GM18861 (cell line): Measurements from ENCODE around the gene EXOC3.
"Not testable (repeated sequence)": the region's sequence is repeated elsewhere in the genome, so short reads cannot be mapped to it uniquely, and the experiment has no call there.

ENCODE experiments used
- ATAC-seq: cut with Tn5 transposase; IDR thresholded peaks from one replicate; pipeline ENCODE4 v1.9.1; 2021; ENCODE audit not compliant: unreplicated experiment

The EXOC3 gene

DNA sequence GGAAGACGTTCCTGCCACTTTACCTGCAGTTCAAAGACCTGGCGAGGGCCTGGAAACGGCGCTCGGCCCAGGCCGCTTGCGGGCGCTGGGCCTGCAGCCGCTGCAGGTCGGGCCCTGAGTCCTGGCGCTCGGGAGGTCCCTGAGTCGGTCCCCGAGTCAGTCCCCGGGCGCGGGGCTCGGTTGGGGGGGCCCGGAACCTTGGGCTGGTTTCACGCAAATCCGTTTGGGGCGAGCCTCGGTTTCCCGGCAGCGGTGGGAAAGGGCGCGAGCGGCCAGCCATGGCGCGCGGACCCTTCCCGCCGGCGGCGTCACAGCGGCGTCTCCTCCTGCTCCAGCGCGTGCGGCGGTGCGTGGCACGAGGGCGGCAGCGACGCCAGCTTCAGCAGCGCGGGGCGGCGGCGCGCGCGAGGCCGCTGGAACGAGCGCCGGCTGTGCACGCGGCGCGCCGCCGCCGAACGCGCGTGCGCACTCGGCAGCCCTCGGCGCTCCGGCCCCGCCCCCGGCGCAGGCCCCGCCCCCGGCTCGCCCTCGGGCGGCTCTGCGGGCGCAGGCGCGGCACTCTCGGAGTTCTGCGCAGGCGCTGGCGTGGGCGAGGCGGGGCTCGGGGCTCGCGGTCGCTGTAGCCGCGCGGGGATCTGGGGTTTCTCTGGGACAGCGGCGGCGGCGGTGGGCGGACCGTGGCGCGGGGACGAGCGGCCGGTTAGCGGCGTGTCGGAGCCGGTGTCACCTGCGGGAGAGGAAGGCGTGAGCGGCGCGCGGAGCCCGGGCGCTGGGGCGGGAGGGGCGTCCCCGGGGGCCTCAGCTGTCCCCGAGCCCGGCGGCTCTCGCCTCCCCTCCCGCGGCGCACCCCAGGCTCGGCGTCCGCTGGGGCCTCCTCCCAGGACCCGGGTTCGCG is 29.9 kb downstream of the EXOC3 start:
- ATAC-seq, result peak; percentile 50

DNA sequence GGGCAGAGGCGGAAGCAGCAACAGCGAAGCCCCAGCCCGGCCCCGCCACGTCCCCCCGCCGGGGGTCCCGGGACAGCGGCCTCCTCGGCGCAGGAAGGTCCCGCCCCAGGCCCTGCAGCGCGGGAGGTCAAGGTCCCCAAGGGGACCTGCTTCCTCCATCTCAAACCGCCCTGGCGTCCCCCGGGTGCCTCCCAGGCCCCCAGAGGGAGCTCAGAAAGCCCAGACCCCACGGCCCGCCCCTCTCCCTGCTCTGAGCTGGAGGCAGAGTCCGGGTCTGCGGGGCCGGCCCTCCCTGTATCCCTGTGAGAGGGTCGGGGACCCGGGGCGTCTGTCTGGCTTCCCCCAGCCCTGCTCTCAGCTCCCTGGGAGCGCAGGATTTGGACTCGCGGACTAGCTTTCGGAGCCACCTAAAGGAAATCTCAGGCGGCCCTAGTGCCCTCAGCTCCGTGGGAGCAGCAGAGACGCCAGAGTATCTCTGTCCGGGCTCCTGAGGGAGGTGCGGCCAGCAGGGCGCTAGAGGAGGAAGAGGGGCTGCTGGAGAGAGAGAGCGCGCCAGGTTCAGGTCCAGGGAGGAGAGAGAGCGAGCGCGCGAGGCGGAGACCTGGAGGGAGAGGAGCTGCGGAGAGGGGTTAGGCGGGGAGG is 30.7 kb downstream of the EXOC3 start:
- peak; percentile 22 for ATAC-seq

DNA sequence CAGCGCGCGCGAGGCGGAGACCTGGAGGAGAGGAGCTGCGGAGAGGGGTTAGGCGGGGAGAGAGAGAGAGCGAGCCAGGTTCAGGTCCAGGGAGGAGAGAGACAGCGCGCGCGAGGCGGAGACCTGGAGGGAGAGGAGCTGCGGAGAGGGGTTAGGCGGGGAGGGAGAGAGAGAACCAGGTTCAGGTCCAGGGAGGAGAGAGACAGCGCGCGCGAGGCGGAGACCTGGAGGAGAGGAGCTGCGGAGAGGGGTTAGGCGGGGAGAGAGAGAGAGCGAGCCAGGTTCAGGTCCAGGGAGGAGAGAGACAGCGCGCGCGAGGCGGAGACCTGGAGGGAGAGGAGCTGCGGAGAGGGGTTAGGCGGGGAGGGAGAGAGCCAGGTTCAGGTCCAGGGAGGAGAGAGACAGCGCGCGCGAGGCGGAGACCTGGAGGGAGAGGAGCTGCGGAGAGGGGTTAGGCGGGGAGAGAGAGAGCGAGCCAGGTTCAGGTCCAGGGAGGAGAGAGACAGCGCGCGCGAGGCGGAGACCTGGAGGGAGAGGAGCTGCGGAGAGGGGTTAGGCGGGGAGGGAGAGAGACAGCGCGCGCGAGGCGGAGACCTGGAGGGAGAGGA is 31.4 kb downstream of the EXOC3 start:
- not testable (repeated sequence) for ATAC-seq

DNA sequence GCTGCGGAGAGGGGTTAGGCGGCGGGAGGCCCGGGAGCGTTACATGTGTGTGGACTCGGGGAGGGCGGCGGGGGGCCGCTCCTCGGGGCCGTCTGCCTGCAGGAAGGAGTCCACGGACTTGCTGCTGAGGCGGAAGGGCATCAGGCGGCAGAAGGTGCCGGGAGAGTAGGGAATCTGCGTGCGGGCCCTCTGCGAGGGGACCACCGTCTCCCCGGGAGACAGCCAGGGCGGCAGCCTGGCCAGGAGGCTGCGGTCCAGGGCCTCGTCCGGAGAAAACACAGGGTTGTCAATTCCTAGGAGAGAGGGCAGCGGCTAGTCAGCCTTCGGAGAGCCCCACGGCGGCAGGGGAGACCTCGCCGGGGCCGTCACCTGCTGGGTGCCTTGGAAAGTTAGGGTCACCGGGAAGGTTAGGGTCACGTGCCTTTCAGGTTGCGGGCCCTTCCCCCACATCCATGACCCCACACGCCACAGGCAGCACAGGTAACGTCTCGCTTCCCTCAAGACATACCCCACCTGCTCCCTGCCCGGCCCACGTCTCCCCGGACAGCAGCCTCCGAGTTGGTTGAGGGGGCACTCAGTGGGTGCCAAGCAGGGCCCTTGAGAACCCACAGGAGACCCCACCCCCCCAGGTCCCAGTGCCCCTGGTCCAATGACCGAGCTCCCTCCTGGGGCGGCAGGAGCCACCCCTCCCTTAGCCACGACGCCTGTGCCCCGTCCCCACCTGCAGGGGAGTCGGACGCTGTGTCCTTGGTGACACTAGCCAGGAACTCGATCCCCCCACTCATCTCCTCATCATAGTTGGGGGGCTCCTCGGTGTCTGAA is 32.1 kb downstream of the EXOC3 start:
- ATAC-seq, result no peak

DNA sequence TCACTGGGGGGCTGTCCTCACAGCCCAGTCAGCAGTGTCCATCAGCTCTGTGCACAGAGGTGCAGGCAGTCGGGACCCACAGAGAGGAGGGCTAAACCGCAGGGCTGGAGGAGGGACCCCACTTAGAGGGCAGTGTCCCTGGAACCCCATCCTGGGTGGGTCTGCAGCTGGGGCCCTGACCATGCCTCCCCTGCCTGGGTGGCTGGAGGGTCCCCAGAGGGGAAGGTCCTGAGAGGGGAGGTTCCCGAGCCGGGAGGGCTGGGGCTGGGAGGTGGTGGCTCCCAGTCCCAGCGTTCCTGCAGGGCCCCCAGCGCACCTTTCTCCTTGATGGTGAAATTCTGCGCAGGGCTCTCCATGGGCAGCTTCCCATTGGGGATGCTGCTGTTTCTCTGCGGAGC is 32.7 kb downstream of the EXOC3 start:
- ATAC-seq, result no peak

DNA sequence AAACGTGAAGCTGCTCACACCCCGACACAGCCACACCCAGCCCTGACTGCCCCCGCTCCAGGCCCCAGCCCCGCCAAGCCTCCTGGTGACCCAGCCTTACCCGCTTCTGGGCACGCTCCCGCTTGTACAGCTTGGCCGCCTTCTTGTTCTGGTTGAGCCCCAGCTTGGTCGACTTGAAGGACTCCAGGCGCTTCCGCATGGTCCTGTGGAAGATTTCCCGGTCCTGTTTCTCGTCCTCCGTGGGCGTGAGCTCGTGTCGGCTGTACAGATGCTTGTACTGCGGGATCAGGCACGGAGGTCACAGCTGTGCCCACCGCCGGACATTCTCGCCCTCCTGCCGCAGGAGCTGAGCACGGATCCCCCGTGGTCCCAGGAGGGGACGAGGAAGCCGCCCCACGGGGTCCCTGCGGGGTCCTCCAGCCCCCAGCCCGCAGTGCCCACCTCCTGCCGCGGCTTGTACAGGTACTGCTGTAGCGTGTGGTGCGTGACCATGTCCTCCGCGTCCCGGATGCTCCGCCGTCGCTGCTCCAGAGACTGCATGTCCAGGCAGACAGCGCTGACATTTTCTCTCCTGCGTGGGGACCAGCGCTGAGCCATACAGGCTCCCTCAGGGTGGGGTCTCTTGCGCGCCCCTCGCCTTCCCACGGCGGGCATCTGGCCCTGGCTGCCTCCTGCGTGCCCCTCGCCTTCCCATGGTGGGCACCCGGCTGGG is 33.3 kb downstream of the EXOC3 start:
- ATAC-seq, result no peak

DNA sequence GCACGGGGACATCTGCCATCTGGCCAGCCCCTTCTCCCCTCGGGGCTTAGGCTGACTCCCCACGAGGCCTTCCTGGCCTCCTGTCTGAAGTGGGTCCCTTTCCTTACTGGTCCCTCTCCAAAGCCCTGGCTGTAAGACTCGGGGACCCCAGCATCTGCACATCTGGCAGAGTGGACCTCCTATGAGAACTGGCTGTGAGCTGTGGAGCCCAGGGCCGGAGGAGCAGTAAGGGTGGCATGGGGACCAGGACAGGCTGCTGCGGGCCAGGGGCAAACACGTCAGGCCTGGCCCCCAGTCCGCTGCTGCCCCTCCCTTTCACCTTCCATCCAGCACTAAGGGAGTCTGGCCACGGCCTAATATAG is 33.8 kb downstream of the EXOC3 start:
- ATAC-seq, result no peak

DNA sequence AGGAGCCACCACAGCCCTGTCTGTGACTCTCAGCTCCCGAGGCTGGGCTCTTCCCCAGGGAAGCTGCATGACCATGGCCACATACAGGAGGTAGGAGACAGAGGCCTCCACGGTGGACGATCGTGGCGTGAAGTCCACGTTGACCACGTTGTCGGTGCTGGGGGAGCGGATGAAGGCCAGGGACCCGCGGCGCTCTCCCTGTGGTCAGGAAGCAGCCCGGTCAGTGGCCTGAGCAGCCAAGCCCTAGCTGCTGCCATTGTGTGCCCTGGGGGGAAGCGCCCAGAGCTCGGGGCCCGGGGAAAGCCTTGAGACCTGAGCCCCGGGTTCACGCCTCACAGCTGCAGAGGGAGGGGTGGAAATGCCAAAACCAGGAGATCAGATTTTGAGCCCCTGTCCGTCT is 34.3 kb downstream of the EXOC3 start:
- no peak for ATAC-seq

DNA sequence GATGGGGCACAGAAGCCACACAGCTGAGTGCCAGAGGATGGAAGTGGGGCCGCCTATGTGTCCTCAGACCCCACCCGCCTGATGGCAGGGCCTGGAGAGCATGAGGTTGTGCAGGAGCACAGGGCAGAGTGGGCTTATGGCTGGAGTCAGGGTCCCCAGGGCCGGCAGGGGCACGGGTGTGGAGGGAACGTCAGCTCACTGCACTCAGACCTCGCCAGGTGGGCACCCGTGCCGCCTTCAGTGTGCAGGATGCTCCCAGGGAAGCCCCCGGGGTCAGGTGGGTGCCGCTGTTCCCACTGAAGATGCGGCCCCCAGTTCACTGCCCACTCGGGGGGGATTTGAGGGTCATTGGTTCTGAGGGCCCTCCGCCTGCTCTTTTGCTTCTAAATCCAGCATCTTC is 34.9 kb downstream of the EXOC3 start:
- no peak for ATAC-seq

DNA sequence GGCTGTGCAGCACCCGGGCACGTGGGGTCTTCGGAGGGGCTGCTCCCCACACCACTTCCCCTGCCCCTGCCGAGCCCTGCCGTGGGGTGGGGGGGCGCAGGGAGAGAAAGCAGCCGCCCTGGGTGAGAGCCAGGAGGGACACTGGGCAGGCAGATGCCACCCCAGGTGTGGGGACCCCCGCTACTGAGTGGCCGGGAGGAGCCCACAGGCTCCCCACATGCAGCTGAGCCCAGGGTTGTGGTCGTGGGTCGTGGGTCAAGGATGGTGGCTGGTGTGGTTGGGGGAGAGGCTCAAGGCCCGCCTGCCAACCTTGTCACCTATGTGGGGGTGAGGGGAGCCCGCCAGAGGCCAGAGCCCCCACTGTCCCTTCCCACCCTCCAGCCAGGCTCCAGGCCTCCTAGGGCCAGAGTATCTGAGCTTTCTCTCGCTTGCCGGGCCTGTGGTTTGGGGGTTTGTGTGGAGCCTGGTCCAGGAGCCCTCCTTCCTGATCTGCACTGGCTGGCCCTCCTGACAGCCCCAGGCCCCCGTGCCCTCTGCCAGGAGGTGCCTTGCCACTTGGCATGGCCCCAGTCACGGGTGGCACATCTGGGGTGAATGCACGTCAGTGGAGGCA is 35.5 kb downstream of the EXOC3 start:
- no peak for ATAC-seq

DNA sequence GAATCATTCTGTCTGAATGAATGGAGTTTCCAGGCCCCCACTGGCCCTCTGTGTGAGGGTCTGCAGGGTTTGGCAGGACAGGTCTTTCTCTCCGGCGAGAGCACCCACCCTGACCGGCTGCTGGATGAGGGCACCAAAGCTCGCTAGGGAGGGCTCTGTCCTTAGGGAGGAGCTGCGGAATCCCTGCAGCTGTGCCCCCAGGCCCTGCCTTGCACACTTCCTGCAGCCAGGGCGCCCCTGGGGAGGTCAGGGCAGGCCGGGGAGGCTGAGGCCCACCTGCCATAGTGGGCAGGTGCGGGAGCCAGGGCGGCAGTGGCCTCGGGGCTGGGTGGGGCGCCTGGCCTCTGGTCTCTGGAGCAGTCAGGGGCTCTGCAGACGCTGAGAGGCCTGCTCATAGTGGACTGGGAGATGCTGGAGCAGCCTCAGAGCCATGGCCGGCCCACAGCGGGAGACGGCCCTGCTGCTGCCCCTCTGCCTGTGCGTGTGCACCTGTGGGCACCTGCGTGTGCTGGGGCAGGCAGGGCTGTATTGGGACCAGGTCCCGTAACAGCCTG is 36.1 kb downstream of the EXOC3 start:
- ATAC-seq, result no peak

DNA sequence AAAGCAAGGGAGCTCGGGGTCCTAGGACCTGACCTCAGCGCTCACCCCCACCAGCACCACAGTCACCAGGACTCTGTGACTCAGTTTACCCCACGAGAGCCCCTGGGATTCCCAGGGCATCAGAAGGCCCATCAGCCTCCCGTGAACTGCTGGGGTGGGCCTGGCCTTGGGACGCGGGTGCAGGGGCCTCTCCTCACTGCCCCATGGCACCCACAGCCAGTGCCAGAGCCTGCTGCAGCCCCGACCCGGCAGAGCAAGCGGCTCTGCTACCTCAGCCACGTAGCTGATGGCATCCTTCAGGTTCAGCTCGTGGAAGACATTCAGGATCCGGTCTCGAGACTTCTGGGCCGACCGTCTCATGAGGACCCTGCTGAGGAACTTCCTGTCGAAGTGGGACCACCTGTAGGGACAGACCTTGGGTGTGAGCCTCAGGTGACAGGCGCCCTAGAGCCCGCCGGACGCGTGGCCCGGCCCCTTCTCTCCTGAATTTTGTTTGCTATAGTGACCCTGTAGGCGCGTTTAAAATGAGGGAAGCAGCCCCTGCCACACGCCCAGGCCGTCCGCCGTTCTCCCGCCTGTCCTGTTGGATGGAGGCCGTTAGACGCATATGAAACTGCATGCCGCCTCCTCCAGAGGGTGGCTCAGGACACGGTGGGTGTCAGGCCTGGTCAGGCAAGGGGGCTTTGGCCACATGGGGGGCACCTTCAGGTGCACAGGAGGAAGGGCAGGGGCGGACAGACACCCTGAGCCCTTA is 36.8 kb downstream of the EXOC3 start:
- ATAC-seq, result no peak

DNA sequence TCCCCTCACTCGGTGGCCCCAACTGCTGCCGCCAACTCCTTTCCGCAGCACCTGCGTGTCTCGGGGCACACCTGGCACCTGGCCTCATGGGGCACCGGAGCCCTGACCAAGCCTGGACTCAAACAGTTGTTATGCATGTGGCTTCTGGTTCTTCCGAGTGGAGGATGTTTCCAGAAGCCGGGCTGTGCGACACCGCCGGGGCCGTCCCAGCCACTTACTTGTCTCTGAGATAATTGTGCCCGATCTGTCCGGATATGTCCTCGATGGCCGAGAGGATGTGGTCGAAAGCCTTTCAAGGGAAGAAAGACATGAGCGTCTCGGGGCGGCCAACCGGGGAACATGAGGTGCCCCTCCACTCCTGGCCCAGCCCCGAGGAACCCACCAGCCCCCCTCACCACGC is 38.4 kb downstream of the EXOC3 start:
- no peak for ATAC-seq

DNA sequence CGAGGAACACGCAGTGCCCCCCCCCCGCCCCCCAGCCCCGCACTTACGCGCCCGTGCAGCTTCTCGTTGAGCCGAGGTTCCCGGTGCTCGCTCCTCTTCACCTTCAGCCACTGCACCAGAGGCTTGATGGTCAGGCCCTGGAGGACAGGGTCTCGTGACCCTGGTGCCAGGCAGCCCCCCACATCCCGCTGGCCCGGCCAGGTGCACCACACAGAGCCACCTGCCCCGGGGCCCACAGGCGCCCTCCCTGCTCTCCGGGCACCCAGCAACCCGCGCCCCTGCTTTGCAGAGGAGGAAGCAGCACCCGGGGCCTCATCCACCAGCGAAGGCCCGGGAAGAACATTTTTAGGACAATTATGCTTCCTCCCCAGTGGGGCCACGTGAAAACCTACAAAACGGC is 39.0 kb downstream of the EXOC3 start:
- no peak for ATAC-seq

DNA sequence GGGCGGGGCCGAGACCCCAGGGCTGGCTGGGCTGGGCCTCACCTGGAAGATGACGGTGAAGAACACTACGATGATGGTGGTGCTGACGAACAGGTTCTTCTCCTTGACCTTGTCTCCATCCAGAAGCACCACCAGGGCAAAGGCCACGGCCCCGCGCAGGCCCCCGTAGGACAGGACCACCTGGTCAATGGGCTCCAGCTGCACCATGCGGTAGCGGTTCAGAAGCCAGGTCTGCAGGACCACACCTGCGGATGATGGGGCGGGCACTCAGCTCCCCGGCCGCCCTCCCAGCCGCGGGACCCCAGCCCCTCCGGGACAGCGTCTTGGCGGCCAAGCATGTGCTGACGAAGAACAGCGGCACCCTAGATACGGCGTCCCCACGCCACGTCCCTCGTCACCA is 39.5 kb downstream of the EXOC3 start:
- ATAC-seq, result no peak

DNA sequence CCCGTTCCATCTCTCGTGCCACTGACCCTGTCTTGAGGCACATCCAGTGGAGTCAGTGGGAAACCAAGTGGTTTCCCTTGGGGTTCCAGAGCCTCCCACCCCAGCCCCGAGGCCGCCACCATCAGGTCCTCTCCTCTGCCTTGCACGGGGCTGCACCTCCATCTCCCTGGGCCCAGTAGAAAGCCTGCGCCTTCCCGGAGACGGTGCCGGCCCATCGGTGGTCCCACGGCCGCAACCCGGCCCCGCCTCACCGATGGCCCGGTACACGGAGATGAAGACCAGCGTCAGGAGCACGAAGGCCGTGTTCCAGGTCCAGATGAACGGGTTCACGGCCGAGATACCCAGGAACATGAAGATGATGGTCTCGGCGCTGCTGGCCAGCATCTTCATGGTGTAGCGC is 40.0 kb downstream of the EXOC3 start:
- no peak for ATAC-seq

DNA sequence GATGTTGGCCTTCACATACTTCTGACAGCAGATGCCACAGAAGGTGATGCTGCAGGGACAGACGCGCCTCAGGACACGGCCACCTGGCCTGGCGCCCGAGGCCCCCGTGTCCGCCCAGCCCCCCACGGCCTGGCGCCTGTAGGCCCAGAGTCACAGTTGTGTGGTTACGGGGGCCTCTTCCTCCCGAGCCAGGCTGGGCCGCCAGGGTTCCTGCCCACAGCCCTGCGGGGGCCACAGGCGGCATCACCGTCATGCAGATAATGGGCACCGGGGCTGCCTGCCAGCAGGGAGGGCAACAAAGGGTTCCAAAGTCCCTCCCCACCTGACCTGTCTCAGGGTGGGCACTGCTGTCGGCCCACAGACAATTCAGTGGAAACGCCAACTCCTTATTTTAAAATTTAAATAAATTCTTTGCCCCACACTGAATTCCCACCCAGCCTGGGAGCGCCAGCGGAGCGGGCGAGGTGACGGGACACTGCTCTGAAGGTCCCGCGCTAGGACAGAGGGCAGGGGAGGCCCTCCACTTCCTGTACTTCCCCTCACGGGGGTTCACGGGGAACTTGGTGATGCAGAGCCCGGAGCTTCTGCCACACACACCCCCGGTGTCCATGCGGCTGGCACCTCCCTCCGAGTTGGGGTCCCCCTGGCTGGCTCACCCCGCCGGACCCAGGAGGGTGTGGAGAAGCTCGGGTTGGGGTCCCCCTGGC is 40.6 kb downstream of the EXOC3 start:
- ATAC-seq, result no peak

DNA sequence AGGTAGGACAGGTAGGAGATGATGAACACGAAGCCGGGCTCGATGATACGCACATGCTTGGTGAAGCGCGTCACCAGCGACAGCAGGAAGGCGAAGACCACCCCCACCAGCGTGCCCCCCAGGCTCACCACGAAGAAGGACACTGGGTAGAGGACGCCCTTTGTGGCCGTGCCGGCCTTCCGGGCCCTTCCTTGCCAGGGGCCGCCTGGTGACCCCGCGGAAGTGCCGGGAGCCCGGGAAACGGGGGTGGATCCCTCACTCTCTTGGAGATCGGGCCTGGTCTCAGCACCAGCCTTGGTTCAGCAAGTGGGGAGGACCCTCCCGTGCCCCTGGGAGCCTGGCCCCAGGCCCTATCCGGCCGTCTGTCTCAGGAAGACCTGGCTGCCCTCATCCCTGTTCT is 41.6 kb downstream of the EXOC3 start:
- no peak for ATAC-seq
